Activated B cell treated with CpG ODN at 0.5 μM for 24 hours (primary cell): ENCODE measurements around the gene IGSF21. TPM values are rescaled to one million over a fixed set of nuclear protein-coding genes. Genes with fewer than 3 reads are reported as not detected.
"Not testable (repeated sequence)": the region's sequence is repeated elsewhere in the genome, so short reads cannot be mapped to it uniquely, and the experiment has no call there.

Experiments used
- ATAC-seq: fragments of 200-7000 bp; cut with Tn5 transposase; one replicate; pipeline ENCODE4 v1.10.0; 2021; ENCODE audit warnings: low read depth, mild to moderate bottlenecking, moderate library complexity
- CTCF ChIA-PET: fragments of 350-600 bp; sonication (Branson Sonifier 250); formaldehyde crosslinking; loops from one replicate; lab custom pipeline; 2021; ENCODE audit warnings: antibody characterized with exemption; lab: Charles Lee
- POLR2A ChIA-PET: fragments of 350-600 bp; sonication (Branson Sonifier 250); formaldehyde crosslinking; loops from one replicate; lab custom pipeline; 2021; ENCODE audit warnings: antibody characterized with exemption; lab: Charles Lee
- DNase-seq: peaks from one replicate; pipeline ENCODE4 v3.0.0; 2022
- H3K27ac Mint-ChIP-seq: one replicate; pipeline ENCODE4 v1.8.0; 2020; ENCODE audit warnings: mixed read lengths
- H3K27me3 Mint-ChIP-seq: one replicate; pipeline ENCODE4 v1.8.0; 2021; ENCODE audit warnings: mixed read lengths
- H3K36me3 Mint-ChIP-seq: one replicate; pipeline ENCODE4 v1.8.0; 2021; ENCODE audit warnings: low read depth, mixed read lengths
- H3K4me1 Mint-ChIP-seq: one replicate; pipeline ENCODE4 v1.8.0; 2021; ENCODE audit warnings: mixed read lengths
- H3K4me3 Mint-ChIP-seq: one replicate; pipeline ENCODE4 v1.8.0; 2020; ENCODE audit warnings: mild to moderate bottlenecking, mixed read lengths
- H3K9me3 Mint-ChIP-seq: one replicate; pipeline ENCODE4 v1.8.0; 2020; ENCODE audit warnings: mixed read lengths
- intact Hi-C: fragments of 100-400 bp; cut with micrococcal nuclease; formaldehyde crosslinking; loops from one replicate; pipeline ENCODE4 v1.15.1; 2024
- total RNA-seq: library from RNA; stranded (reverse); gene quantifications from 2 replicates; pipeline ENCODE4 v1.2.3, GENCODE V29; 2022
- TF ChIP-seq, protein P1 (sequence below): fragments of 200-600 bp; IDR thresholded peaks from one replicate; pipeline ENCODE4 v1.8.0; 2022; ENCODE audit warnings: antibody characterized with exemption, mild to moderate bottlenecking

IGSF21 gene
- total RNA-seq, 1 donor from 2014 or later: not detected

DNA sequence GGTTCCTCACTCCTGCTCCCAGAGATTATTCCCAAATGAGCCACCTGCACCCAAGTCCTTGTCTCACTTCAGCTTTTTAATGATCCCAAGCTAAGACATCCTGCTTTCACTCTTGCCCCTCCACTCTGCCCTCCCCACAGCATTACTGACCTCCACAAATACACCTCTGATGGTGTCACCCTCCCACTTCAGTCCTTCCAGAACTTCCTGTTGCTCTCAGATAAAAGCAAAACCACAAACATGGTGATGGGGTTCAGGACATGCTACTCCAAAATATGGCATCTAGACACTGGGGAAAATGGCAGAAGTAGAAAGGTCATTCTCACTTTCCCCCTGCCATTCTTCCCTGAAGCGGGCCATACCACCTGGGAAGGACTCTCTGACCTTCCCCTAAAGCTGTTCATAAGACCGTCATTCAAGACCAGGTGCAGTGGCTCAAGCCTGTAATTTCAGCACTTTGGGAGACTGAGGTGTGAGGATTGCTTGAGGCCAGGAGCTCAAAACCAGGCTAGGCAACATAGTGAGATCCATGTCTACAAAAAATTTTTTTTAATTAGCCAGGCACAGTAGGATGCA is 307.4 kb downstream of the IGSF21 start:
- Mint-ChIP-seq H3K9me3 (peaks cover 16% of the 10 kb centered on the region), H3K4me1 (no peaks in the 10 kb centered on the region), H3K27me3 (peaks cover 9% of the 10 kb centered on the region), H3K27ac (no peak overlapping the region), H3K4me3 (no peak overlapping the region), H3K36me3 (no peaks in the 10 kb centered on the region)
- POLR2A ChIA-PET: no interaction called here
- CTCF ChIA-PET: no interaction called here
- DNase-seq (no peak), ATAC-seq (no peak)
- TF ChIP-seq, protein P1, sequence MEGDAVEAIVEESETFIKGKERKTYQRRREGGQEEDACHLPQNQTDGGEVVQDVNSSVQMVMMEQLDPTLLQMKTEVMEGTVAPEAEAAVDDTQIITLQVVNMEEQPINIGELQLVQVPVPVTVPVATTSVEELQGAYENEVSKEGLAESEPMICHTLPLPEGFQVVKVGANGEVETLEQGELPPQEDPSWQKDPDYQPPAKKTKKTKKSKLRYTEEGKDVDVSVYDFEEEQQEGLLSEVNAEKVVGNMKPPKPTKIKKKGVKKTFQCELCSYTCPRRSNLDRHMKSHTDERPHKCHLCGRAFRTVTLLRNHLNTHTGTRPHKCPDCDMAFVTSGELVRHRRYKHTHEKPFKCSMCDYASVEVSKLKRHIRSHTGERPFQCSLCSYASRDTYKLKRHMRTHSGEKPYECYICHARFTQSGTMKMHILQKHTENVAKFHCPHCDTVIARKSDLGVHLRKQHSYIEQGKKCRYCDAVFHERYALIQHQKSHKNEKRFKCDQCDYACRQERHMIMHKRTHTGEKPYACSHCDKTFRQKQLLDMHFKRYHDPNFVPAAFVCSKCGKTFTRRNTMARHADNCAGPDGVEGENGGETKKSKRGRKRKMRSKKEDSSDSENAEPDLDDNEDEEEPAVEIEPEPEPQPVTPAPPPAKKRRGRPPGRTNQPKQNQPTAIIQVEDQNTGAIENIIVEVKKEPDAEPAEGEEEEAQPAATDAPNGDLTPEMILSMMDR: no peak
- intact Hi-C loops: no loop called here

DNA sequence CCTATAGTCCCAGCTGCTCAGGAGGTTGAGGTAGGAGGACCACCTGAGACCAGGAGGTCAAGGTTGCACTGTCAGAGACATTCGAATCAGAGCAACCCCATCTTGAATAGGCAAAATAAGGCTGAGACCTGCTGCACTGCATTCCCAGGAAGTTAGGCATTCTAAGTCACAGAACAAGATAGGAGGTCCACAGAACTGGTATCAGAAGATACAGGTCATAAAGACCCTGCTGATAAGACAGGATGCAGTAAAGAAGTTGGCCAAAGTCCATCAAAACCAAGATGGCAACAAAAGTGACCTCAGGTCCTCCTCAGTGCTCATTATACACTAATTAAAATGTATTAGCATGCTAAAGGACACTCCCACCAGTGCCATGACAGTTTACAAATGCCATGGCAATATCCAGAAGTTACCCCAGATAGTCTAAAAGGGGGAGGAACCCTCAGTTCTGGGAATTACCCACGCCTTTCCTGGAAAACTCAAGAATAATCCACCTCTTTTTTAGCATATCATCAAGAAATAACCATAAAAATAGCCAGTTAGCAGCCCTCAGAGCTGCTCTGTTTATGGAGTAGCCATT is 307.9 kb downstream of the IGSF21 start:
- intact Hi-C loops: no loop called here
- peaks cover 13% of the 10 kb centered on the region for H3K27me3 Mint-ChIP-seq
- POLR2A ChIA-PET: no interaction called here
- ATAC-seq (no peak), DNase-seq (no peak)
- H3K27ac Mint-ChIP-seq: no peak overlapping the region
- CTCF ChIA-PET: no interaction called here
- TF ChIP-seq, protein P1: no peak
- H3K4me3 Mint-ChIP-seq: no peak overlapping the region
- H3K9me3 Mint-ChIP-seq: peaks cover 16% of the 10 kb centered on the region
- H3K36me3 Mint-ChIP-seq: no peaks in the 10 kb centered on the region
- no peaks in the 10 kb centered on the region for H3K4me1 Mint-ChIP-seq

DNA sequence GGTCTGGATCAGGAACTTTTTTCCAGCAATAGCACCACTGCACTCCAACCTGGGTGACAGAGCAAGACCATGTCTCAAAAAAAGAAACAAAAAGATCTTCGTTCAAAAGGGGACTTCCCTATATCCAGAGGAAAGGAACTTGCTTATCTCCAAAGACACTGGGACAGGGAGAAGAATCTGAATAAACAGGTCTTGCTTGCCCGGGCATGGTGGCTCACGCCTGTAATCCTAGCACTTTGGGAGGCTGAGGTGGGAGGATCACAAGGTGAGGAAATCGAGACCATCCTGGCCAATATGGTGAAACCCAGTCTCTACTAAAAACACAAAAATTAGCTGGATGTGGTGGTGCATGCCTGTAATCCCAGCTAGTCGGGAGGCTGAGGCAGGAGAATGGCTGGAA is 308.5 kb downstream of the IGSF21 start:
- intact Hi-C loops, H3K4me3 Mint-ChIP-seq, DNase-seq, POLR2A ChIA-PET, ATAC-seq, H3K27ac Mint-ChIP-seq, H3K4me1 Mint-ChIP-seq, CTCF ChIA-PET, H3K36me3 Mint-ChIP-seq: not testable (repeated sequence)
- peaks cover 14% of the 10 kb centered on the region for H3K27me3 Mint-ChIP-seq
- peaks cover 16% of the 10 kb centered on the region for H3K9me3 Mint-ChIP-seq

DNA sequence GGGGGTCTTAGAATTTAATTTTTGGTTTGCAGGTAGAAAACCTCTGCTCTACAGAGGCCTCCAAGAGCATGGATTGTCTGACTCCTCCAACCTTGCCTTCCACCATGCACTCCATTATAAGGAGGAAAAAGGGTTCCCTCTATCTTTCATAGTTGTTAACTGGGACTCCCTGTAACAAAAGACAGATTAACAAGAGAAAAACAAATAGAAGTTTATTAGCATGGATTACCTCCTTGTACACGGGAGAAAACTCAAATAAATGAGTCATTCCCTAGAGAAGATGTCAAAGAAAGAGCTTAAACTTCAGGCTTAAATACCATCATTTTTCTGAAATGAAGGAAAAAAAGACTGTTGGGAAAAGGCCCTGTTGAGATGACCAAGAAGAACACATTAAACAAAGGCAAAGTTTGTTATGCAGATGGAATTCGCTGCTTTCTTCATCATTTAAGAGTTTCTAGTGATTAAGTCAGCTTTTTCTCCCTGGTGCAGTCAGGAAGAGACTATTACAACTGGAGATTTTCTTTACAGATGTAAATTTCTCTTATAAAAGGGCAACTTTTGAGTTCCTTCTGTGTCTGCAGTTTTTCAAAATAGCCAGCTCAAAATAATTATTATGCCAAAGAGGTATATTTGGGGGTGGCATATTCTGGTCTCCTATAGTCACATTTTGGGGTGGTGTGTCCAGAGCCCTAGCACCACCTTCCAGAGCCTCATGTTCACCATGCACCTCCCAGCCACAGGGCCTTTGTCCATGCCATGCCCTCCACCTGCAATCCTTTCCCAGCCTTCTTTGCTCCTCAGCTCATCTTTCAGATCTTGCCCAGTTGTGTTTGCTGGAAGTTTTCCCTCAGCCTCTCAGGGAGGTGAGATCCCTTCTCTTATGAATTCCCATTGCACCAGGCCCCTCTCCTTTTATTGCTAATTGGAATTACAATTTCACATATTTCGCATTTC is 310.0 kb downstream of the IGSF21 start:
- no peak for DNase-seq
- intact Hi-C loops: no loop called here
- POLR2A ChIA-PET: no interaction called here
- H3K4me1 Mint-ChIP-seq: no peaks in the 10 kb centered on the region
- CTCF ChIA-PET: no interaction called here
- peaks cover 17% of the 10 kb centered on the region for H3K27me3 Mint-ChIP-seq
- no peak overlapping the region for H3K4me3 Mint-ChIP-seq
- no peak for ATAC-seq
- TF ChIP-seq, protein P1: no peak
- no peaks in the 10 kb centered on the region for H3K36me3 Mint-ChIP-seq
- peaks cover 7% of the 10 kb centered on the region for H3K9me3 Mint-ChIP-seq
- no peak overlapping the region for H3K27ac Mint-ChIP-seq

DNA sequence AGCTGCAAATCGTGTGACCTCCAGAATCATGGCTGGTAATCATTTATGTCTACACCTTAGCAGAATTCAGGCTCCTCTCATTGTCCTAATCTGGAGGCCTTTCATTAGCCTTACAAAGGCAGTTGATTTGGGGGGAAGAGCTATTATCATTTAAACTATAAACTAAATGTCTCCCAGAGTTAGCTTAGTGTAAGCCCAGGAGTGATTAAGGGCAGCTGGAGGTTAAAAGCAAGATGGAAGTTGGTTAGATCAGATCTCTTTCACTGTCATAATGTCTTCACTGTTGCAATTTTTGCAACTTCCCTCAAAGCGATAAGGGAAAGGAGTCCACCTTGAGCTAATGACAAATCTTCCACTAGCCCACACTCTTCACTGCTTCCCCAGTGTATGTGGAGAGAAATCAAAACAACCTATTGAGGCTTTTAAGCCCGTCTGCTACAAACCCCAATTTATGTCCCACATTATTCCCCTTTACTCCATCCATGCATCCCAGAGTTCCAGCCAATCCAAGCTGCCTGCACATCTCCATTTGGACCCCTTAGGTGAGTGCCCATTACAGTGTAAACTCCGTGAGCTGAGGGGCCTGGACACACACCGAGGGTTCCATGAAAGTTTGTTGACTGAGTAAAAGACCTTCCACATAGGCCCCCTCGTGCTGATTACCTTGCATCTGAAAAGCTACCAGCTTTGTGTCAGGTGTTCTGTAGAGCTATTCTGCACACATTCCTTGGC is 311.7 kb downstream of the IGSF21 start:
- ChIA-PET CTCF (no interaction called here), POLR2A (no interaction called here)
- TF ChIP-seq, protein P1: no peak
- DNase-seq (no peak), ATAC-seq (no peak)
- intact Hi-C loops: no loop called here
- Mint-ChIP-seq H3K9me3 (no peaks in the 10 kb centered on the region), H3K4me1 (no peaks in the 10 kb centered on the region), H3K27ac (no peak overlapping the region), H3K36me3 (no peaks in the 10 kb centered on the region), H3K4me3 (no peak overlapping the region), H3K27me3 (peaks cover 11% of the 10 kb centered on the region)
